ENCODE results near the gene EML5. TPM values are rescaled to one million over a fixed set of nuclear protein-coding genes. Genes with fewer than 3 reads are reported as not detected.

The EML5 gene
- total and polyA plus RNA-seq, 5 experiments from 2014 or later: 0.23 to 7.5 (median 1.1) TPM

DNA sequence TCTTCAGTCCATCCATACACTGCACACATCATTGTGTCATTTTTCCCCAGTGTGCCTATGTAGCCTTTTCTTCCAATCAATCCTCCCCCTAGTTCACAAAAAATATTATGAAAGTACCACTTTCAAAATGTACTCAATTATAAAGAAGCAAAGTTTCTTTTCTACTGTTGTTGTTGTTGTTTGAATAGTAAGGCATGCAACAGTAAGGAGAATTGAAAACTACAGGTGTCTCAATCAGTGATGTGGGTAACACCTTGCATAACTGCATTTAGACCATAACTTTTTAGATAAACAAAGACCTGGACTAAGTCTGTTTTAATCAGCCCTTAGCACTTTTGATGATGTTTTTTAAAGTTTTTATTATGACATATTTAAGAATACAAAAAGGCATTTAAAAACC lies 104.4 kb downstream of the EML5 start:
- POLR2A ChIA-PET: no interaction called here
- DNase-seq: no peak
- H3K4me3 Mint-ChIP-seq: no peak overlapping the region
- no peaks in the 10 kb centered on the region for H3K9me3 Mint-ChIP-seq
- peaks cover 4 to 34% (median 31%) of the 10 kb centered on the region in 3 donors for H3K36me3 Mint-ChIP-seq
- no peak overlapping the region for H3K27ac Mint-ChIP-seq
- no peaks in the 10 kb centered on the region for H3K27me3 Mint-ChIP-seq
- no peak for ATAC-seq
- no peaks in the 10 kb centered on the region for H3K4me1 Mint-ChIP-seq

DNA sequence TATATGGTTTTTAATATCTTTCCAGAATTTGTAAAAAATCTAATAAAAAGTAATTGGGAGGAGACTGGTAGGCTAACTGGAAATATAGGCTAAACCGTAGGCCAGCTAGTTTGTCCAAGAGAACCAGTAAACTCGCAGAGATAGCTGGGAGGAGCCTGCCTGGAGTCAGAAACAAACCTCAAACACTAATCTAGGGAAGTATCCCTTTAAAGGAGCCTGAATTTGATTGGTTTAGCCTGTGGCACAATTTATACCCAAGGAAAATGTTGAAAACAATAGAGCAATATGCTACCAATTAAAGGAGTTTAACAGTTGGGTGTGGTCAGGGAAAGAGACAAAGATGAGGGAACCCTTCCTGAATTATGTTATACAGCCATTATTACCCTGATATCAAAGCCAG lies 109.6 kb downstream of the EML5 start:
- H3K36me3 Mint-ChIP-seq: peaks cover 9 to 41% (median 27%) of the 10 kb centered on the region in 3 donors
- DNase-seq (no peak), ATAC-seq (no peak)
- H3K27ac Mint-ChIP-seq: no peak overlapping the region
- H3K27me3 Mint-ChIP-seq: no peaks in the 10 kb centered on the region
- H3K9me3 Mint-ChIP-seq: no peaks in the 10 kb centered on the region
- POLR2A ChIA-PET: no interaction called here
- H3K4me1 Mint-ChIP-seq: no peaks in the 10 kb centered on the region
- H3K4me3 Mint-ChIP-seq: no peak overlapping the region

DNA sequence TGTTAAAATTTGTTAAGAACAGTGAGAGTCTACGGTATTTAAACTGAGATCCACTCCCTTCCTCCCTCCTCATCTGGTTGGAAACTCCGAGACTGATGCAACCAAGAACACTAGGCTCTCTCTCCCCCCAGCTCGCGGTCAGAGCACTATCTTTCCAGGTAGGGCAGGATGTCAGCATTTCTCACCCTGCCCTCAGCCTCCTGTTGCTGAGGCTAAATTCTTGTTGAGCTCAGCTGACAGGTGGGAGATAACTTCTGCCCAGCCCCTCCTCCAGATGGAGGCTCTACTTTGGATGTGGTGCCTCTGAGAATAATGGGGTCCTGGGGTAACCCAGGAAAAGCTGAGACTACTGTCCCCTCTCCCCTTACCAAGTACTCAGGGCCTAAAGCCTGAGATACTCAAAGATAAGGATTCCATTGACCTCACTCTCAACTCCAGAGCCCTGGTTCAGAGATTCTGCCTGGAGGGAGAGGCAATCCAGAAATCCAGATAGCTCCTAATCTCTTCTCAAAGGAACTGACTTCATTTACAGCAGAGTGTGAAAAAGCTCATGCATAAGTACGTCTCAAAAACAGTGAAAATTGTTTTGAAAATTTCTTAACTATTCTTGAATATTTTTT lies 110.1 kb downstream of the EML5 start:
- Mint-ChIP-seq H3K27me3 (no peaks in the 10 kb centered on the region), H3K9me3 (no peaks in the 10 kb centered on the region), H3K27ac (no peak overlapping the region), H3K4me3 (no peak overlapping the region), H3K4me1 (no peaks in the 10 kb centered on the region), H3K36me3 (peaks cover 9 to 43% (median 25%) of the 10 kb centered on the region in 3 donors)
- ATAC-seq (no peak), DNase-seq (no peak)
- POLR2A ChIA-PET: no interaction called here

DNA sequence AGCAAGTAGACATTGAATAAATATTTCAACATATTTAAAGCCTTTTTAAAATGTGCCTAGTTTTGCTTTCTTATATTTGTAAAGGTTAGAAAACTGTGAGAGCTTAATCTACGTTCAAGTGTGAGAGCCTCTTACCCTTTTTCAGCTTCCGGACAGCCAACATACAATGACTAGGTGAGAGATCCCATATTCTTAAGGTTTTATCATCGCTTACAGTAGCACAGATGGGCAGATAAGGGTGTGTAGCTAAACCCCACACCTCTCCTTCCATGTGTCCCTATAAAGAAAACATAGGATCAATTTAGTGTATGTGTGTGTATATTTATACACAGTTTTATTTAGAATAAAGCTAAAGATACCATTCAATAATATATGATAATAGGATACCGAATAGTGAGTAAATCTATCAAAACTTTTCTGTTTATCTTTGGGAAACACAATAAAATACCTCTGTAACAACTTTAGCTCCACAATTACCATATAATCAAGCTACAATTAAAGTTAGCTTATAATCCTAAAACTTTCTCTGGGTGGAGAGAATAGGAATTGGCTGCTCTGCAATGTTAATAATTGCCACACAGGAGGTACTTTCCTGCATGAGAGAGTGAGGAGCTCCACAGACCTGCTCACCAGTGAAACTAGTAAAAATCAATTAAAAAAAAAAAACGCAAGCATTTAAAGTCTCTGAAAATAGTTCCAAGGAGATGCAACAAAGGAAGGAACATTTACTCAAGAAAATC lies 110.8 kb downstream of the EML5 start:
- H3K27ac Mint-ChIP-seq: no peak overlapping the region
- no peaks in the 10 kb centered on the region for H3K27me3 Mint-ChIP-seq
- POLR2A ChIA-PET: no interaction called here
- H3K36me3 Mint-ChIP-seq: peaks cover 9 to 39% (median 23%) of the 10 kb centered on the region in 3 donors
- no peak for DNase-seq
- no peaks in the 10 kb centered on the region for H3K9me3 Mint-ChIP-seq
- no peak overlapping the region for H3K4me3 Mint-ChIP-seq
- H3K4me1 Mint-ChIP-seq: no peaks in the 10 kb centered on the region
- no peak for ATAC-seq

DNA sequence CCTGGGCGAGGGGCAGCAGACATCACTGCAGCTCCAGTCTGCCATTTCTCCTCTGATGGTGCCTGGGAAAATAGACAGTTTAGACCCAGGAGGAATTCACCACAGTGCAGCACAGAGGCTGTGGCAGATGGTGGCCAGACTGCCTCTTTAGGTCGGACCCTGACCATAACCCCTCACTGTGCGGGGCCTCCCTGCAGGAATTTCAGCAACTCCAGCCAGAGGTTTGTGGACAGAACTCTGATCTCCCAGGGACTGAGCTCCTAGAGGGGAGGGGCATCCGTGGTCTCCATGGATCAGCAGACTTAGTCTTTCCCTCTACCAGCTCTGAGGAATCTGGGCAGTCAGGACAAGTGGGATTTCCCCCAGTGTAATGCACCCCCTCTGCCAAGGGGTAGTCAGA lies 123.4 kb downstream of the EML5 start:
- POLR2A ChIA-PET: no interaction called here

DNA sequence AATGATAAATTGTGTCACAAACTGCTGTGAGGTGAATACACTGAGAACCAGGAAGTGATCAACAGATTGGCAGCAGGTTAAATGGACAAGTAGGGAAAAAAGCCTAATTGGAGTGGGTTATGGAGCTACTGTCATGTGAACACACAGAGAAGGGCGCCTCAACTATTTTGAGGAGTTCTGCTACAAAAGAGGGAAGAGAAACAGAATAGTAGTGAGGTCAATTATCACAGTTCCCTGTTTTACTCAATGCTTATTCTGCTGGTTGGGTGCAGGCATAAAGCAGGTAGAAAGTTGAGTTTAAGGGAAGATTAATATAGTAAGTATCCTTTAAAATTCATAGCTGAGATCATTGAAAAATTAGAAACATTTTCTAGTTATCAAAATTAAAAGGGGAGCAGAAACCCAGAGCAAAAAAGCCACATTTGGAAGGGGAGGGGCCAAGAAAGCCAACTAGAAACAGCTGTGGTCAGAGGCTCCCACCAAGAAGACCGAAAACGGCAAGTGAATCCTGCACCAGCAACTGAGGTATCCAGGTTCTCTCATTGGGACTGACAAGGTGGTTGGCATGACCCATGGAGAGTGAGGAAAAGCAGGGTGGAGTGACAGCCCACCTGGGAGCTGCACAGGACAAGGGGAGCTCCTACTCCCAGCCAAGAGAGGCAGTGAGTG lies 124.2 kb downstream of the EML5 start:
- peak overlapping the region in 1 of 10 donors; percentile 43 for H3K27ac Mint-ChIP-seq
- H3K36me3 Mint-ChIP-seq: peaks cover 17 to 21% (median 20%) of the 10 kb centered on the region in 3 donors
- POLR2A ChIA-PET: no interaction called here
- H3K27me3 Mint-ChIP-seq: no peaks in the 10 kb centered on the region
- peak overlapping the region in 1 of 10 donors; percentile 27 for H3K4me3 Mint-ChIP-seq
- H3K9me3 Mint-ChIP-seq: peaks cover 0 to 21% (median 11%) of the 10 kb centered on the region in 9 donors
- peaks cover 0 to 14% (median 1%) of the 10 kb centered on the region in 4 donors for H3K4me1 Mint-ChIP-seq
- no peak for DNase-seq
- ATAC-seq: no peak

More for the DNA sequence above, 123.4 kb downstream of the EML5 start:
- Mint-ChIP-seq H3K36me3 (peaks cover 17 to 26% (median 22%) of the 10 kb centered on the region in 3 donors), H3K27me3 (no peaks in the 10 kb centered on the region), H3K4me3 (no peak overlapping the region), H3K9me3 (peaks cover 0 to 21% (median 11%) of the 10 kb centered on the region in 9 donors), H3K27ac (no peak overlapping the region), H3K4me1 (peaks cover 0 to 14% (median 1%) of the 10 kb centered on the region in 4 donors)
- ATAC-seq (no peak), DNase-seq (no peak)

DNA sequence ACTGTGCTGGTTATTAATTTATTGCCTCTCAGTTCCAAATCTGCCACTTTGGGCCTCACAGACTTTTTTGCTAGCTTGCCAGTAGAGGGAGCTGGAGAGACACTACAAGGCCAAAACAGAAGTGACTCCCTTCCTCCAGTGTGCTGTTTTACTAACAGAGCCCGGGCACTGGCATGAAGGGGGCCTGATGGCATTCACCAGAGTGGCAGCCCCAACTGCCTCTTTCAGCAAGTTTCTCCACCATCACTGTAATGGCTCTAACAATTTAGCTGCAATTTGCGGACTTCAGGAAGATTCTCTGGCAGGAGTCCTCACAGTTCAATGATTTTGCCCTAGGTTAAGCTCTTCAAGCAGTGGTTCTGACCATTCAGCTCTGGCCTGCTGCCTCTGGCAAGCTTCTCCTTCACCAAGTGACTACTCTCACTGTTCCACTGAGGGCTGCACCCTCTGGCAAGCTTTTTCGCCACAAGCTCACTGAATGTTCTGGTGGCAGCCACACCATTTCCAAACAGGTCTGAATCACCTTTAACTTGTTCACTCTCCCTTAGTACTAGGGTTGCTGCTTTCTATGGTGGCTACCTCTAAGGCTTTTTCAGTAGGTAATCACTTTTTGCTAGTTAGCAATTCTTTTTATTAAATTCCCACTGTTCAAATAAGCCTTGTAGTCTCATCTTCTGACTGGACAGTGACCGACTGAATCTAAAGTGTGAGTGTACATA lies 125.0 kb downstream of the EML5 start:
- Mint-ChIP-seq H3K27ac (peak overlapping the region in 3 of 10 donors; percentile 32 to 76 (median 43)), H3K36me3 (peaks cover 9 to 14% (median 12%) of the 10 kb centered on the region in 3 donors), H3K4me3 (no peak overlapping the region), H3K4me1 (peaks cover 0 to 14% (median 1%) of the 10 kb centered on the region in 4 donors), H3K27me3 (no peaks in the 10 kb centered on the region), H3K9me3 (peaks cover 0 to 17% (median 10%) of the 10 kb centered on the region in 9 donors)
- peak in 9 of 10 donors; percentile 12 to 70 (median 50) for DNase-seq
- ATAC-seq: peak; percentile 63 to 77
- POLR2A ChIA-PET: no interaction called here

DNA sequence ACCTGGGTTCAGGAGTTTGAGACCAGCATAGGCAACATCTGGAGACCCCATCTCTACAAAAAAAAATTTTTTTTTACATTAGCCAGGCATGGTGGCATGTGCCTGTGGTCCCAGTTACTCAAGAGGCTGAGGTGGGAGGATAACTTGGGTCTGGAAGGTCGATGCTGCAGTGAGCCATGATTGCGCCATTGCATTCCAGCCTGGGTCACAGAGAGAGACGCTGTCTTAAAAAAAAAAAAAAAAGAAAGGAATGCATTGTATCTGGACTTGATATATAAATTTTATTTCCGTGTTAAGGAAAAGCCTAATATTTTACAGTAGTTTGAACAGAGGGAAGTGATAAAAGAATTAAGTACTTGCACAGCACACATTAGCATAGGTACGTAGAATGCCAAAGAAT lies 132.7 kb downstream of the EML5 start:
- DNase-seq (no peak), ATAC-seq (no peak)
- Mint-ChIP-seq H3K4me1 (no peaks in the 10 kb centered on the region), H3K27ac (no peak overlapping the region), H3K27me3 (no peaks in the 10 kb centered on the region), H3K36me3 (peaks cover 21 to 52% (median 30%) of the 10 kb centered on the region in 3 donors), H3K9me3 (peaks cover 0 to 15% (median 8%) of the 10 kb centered on the region in 9 donors), H3K4me3 (no peak overlapping the region)
- POLR2A ChIA-PET: no interaction called here

DNA sequence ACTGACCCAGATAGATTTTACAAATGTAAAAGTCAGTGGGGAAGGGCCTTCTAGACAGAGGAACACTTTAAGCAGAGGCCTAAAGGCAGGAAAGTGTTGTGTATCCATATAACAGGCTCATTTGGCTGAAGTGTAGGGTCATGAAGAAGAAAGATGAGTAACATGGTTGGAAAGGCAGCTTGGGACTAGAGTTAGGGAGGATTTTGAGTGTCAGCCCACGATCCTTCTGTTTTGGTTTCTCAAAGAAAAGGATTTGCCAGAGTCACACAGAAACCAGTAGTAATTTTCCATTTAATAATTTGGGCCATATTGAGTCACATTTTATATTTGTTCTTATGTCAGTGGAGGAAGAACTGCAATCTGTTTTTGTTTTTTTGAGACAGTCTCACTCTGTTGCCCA lies 153.5 kb downstream of the EML5 start:
- H3K9me3 Mint-ChIP-seq: peaks cover 7 to 23% (median 16%) of the 10 kb centered on the region in 9 donors
- H3K36me3 Mint-ChIP-seq: peaks cover 49 to 67% (median 62%) of the 10 kb centered on the region in 3 donors
- DNase-seq (no peak), ATAC-seq (no peak)
- no peaks in the 10 kb centered on the region for H3K27me3 Mint-ChIP-seq
- POLR2A ChIA-PET: no interaction called here
- H3K4me3 Mint-ChIP-seq: no peak overlapping the region
- no peaks in the 10 kb centered on the region for H3K4me1 Mint-ChIP-seq
- H3K27ac Mint-ChIP-seq: no peak overlapping the region

DNA sequence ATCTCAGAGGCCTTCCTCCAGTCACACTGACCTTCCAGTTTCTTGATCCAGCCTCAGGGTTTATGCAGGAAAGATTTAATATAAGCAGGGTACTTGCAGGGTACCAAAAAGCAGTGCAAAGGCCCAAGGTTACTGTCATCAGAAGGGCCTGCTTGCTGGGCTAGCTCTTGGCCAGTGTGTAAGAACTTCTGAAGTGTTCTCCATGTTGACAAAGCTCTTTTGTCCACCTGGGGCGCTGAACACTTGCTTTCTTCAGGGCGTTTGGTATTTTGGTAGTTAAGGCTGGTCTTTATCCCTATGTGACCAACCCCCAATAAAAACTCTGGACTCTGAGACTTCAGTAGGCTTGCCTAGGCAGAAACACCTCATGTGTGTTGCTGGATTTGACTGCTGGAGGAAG lies 160.2 kb downstream of the EML5 start:
- no peak for ATAC-seq
- DNase-seq: no peak
- H3K36me3 Mint-ChIP-seq: peaks cover 0 to 27% (median 12%) of the 10 kb centered on the region in 3 donors
- no peak overlapping the region for H3K4me3 Mint-ChIP-seq
- no peaks in the 10 kb centered on the region for H3K27me3 Mint-ChIP-seq
- peak overlapping the region in 1 of 10 donors; percentile 45 for H3K27ac Mint-ChIP-seq
- POLR2A ChIA-PET: no interaction called here
- H3K9me3 Mint-ChIP-seq: no peaks in the 10 kb centered on the region
- no peaks in the 10 kb centered on the region for H3K4me1 Mint-ChIP-seq

DNA sequence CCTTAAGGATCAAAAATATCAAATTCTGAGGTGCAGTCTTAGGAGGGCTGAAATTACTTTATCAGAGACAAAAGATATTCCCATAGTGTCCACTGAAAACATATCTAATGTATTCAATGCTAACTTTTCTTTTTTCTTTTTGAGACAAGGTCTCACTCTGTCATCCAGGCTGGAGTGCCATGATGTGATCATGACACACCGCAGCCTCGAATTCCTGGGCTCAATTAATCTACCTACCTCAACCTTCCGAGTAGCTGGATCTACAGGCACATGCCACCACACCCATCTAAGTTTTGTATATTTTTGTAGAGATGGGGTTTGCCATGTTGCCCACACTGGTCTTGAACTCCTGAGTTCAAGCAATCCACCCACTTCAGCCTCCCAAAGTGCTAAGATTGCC lies 161.7 kb downstream of the EML5 start:
- Mint-ChIP-seq H3K36me3 (peaks cover 0 to 22% (median 10%) of the 10 kb centered on the region in 3 donors), H3K4me1 (no peaks in the 10 kb centered on the region), H3K27ac (no peak overlapping the region), H3K9me3 (no peaks in the 10 kb centered on the region), H3K4me3 (no peak overlapping the region), H3K27me3 (no peaks in the 10 kb centered on the region)
- POLR2A ChIA-PET: no interaction called here
- no peak for ATAC-seq
- DNase-seq: no peak

DNA sequence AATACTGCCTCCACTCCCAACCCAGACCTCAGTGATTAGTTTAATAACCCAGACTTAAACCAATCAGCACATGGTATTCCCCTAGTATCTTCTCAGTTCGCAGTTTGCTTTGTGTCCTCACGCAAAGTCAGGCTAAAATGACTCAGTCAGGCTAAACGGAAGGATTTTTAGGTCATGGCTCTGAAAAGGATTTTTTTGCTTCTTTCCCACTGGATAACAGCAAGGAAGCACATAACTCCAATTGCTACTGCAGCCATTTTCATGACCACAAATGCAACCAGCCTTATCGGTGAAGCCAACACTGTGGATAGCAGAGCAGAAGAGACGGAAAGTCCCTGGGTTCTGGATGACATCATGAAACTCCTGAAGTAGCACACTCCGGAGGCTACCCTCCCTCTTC lies 162.2 kb downstream of the EML5 start:
- no peaks in the 10 kb centered on the region for H3K27me3 Mint-ChIP-seq
- no peak overlapping the region for H3K4me3 Mint-ChIP-seq
- POLR2A ChIA-PET: interaction anchor here (0.7 kb wide), 1 partner anchor 33 kb away, joined by 4 read pairs; no protein-coding TSS in a partner anchor
- no peak for ATAC-seq
- no peaks in the 10 kb centered on the region for H3K4me1 Mint-ChIP-seq
- no peak overlapping the region for H3K27ac Mint-ChIP-seq
- peaks cover 0 to 23% (median 13%) of the 10 kb centered on the region in 3 donors for H3K36me3 Mint-ChIP-seq
- DNase-seq: no peak
- no peaks in the 10 kb centered on the region for H3K9me3 Mint-ChIP-seq
